NCI-H2171 (cell line): ENCODE data around the gene CHST2.

Source experiments
- DNase-seq: peaks from one replicate; lab custom pipeline; 2025; lab: John Stamatoyannopoulos, UW

CHST2 gene

DNA sequence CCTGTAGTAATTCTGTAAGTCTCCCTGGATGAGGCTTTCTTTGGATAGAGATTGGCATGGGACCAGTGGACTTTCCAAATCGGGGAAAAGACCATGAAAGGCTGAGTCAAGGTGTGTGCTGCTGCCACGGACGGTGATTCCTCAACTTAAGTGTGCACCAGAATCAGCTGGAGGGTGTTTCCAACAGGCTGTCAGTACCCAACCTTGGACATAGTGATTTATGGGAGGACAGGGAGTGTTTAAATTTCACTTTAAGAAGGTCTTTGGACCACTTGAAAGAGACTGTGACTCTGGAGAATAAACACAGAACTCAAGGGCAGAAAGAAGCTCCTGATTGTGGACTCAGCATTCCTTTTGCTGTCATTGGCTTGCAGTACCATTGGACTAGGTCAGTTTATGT, 20.4 kb upstream of the CHST2 start:
- DNase-seq: no peak

DNA sequence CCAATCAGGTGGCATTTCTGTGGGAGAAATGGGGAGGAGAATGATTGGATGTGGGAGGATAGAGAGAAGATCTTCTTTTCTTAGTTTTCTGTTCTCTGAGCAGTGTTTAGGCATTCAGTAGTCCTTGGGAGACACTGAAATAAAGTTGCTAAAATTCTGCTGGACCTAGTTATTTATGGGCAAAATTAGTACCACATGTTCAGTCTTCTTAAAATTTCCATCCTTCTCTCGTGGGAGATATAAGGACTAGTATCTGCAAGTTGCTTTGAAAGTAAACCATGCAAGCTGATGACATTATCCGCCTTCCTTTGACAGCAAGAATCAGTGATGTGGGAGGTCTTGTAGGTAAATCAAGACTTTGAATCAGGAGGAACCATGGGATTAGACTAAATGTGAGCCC, 19.9 kb upstream of the CHST2 start:
- no peak for DNase-seq

DNA sequence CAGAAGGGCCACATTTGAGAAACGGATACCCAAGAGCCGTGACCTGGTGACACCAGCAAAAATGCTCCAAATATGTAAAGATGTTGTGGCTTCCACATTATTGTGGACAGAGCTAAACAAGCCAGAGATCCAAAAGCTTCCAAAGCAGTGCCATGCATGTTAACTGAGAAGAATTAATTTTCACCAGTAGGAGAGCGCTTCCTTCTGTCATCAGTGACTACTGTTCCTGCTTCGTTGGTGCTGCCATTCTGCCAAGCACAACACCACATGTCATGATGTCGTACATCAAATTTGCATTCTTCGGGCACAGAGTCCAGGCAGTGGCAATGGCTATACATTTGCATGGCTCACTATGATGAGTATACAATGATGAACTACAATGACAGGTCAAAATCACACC, 19.1 kb upstream of the CHST2 start:
- no peak for DNase-seq

DNA sequence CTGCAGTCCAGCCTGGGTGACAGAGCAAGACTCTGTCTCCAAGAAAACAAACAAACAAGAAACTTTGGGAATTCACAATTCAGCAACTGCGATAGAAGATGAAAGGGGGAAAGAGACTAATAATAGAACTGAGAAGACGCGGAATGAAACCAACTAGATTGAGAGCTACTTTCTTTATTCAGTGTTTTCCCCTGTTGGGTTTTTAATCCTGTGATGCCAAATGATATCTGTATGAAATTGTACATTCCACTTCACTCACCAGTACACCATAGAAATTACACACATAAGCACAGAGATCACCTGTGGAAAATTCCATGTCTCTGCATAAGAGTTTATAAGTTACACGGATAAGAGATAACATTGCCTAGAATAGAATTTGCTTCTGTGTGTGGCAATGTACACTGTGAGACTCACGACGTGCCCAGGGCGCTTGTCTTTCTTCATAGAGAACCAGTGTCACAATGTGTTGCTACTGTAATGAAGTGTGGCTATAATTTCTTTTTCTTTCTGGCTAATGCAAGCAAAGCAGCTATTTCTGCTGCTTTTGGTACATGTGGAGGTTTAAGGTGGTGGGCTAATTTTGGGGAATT, 17.7 kb upstream of the CHST2 start:
- no peak for DNase-seq

DNA sequence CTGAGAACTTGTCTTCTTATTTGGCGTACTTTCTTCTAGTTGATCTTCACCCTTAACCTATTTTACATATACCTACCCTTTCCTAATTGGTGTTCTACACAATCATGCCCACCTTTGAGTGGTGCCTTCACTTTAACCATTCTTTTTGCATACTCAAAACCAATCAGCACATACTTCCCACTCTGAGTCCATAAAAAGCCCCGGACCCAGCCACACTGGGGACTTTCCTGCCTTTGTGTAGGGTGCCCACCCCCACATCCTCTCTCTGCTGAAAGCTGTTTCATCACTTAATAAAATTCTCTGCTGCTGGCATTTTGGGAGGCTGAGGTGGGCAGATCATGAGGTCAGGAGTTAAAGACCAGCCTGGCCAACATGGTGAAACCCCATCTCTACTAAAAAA, 15.9 kb upstream of the CHST2 start:
- no peak for DNase-seq

DNA sequence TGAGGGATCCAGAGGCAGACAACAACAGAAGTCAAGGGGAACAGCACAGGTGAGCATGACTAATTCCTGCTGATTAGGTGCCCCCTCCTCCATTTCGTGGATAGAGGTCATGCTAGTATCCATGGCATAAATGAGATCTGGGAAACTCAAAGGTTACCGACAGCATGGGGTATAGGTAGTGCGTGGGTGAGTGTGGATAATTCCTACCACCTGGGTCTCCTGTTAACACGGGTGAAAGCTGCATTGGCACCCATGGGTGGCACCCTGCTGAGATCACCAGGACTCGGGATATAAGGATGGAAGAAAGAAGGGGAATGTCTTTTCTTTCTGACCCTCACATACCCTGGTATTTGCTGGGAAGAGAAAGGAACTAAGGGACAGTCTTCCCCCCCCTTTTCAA, 14.4 kb upstream of the CHST2 start:
- no peak for DNase-seq

DNA sequence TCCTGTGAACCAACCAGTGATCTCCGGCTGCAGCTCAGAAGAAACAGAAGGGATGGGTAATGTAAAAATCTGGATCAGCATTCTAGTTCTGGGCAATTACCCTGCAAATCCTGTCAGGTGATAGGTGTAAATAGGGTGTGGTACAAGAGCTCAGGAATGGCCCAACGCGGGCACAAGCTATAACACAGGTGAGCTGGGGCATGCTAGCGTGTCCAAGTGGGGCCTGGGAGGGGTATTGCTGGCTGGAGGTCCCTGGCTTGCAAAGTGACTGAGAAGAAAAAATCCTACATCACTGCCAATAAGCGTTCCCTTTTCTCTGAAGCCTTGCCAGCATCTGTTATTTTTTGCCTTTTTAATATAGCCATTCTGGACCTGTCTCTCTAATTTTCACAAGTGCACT, 9.7 kb upstream of the CHST2 start:
- DNase-seq: no peak

DNA sequence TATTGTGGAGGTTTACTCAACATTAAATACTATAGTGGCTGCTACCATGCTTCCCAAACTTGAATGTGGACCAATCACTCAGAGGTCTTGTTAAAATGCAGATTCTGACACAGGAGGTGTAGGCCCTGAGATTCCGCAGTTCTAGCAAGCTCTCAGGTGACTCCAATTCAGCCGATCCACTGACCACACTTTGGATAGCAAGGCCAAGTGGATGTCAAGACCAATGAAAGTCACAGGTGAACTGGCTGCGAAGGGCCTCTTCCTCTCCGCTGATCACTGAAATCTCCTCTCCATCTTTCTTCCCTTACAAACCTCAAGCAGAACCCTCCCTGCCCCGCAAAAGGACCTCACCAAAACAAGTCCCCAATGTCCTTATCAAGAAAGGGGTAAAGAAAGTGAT, 9.2 kb upstream of the CHST2 start:
- DNase-seq: no peak

DNA sequence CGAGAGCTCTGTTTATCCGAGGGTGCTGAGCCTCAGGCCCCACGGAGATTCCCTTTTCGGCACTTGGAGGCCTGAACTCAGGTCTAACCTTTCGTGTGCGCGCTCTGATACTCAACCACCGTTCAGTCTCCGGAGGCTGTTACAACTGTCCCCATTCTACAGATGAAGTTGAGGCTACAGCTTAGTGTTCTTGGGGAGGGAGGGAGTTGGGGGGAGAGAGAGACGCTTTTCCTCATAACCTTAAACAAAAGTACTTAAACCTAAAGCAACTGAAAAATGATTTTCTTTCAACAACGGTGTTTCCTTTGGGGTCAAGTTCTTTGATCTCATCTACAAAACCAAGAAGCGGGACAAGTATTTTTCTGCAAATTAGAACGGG, 952 bp upstream of the CHST2 start:
- DNase-seq: no peak

DNA sequence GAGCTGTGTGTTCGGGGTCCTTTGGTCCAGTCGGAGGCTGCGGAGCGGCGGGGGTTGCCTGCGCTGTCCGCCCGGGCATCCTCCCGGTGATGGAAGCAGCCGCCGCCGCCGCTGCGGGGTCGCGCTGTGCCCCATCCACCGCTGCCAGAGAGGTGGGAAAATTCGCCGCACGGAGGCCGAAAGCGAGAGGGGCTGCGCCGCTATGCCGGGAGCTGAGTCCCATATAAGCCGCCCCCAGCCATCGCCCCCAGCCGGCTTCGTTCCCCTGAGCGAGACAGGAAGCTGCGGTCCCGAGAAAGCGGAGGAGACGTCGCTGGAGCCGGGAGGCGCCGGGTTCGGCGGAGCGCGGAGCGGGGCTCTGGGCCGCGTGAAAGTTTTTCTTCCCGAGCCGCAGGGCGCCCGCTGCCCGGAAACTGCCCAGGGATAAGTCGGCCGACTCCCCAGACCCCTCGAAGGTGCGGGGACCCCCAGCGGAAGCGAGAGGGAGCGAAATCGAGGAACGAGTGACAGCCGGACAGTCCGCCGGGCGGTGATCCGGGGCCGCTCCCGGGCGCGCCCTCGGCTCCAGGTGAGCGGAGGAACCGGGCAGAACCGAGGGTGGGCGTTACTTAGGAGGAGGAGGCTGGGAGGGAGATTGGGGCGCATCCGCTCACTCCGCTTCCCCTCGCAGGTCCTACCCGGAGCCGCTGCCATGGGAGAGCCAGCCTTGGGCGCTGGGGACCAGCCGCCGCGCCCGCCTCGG, 574 bp downstream of the CHST2 start:
- DNase-seq: no peak

DNA sequence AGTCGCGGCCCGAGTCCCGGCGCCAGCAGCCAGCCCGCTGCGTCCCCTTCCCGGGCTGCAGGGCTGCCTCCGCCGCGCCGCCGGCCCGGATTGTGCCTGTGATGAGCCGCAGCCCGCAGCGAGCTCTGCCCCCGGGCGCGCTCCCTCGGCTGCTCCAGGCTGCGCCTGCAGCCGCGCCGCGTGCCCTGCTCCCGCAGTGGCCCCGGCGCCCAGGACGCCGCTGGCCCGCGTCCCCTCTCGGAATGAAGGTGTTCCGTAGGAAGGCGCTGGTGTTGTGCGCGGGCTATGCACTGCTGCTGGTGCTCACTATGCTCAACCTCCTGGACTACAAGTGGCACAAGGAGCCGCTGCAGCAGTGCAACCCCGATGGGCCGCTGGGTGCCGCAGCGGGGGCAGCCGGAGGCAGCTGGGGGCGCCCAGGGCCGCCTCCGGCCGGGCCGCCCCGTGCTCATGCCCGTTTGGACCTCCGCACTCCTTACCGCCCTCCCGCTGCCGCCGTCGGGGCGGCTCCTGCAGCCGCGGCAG, 1.2 kb downstream of the CHST2 start:
- no peak for DNase-seq

DNA sequence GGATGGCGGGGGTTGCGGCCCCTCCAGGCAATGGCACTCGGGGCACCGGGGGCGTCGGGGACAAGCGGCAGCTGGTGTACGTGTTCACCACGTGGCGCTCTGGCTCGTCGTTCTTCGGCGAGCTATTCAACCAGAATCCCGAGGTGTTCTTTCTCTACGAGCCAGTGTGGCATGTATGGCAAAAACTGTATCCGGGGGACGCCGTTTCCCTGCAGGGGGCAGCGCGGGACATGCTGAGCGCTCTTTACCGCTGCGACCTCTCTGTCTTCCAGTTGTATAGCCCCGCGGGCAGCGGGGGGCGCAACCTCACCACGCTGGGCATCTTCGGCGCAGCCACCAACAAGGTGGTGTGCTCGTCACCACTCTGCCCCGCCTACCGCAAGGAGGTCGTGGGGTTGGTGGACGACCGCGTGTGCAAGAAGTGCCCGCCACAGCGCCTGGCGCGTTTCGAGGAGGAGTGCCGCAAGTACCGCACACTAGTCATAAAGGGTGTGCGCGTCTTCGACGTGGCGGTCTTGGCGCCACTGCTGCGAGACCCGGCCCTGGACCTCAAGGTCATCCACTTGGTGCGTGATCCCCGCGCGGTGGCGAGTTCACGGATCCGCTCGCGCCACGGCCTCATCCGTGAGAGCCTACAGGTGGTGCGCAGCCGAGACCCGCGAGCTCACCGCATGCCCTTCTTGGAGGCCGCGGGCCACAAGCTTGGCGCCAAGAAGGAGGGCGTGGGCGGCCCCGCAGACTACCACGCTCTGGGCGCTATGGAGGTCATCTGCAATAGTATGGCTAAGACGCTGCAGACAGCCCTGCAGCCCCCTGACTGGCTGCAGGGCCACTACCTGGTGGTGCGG, 1.9 kb downstream of the CHST2 start:
- DNase-seq: no peak

DNA sequence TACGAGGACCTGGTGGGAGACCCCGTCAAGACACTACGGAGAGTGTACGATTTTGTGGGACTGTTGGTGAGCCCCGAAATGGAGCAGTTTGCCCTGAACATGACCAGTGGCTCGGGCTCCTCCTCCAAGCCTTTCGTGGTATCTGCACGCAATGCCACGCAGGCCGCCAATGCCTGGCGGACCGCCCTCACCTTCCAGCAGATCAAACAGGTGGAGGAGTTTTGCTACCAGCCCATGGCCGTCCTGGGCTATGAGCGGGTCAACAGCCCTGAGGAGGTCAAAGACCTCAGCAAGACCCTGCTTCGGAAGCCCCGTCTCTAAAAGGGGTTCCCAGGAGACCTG, 2.5 kb downstream of the CHST2 start:
- DNase-seq: no peak

DNA sequence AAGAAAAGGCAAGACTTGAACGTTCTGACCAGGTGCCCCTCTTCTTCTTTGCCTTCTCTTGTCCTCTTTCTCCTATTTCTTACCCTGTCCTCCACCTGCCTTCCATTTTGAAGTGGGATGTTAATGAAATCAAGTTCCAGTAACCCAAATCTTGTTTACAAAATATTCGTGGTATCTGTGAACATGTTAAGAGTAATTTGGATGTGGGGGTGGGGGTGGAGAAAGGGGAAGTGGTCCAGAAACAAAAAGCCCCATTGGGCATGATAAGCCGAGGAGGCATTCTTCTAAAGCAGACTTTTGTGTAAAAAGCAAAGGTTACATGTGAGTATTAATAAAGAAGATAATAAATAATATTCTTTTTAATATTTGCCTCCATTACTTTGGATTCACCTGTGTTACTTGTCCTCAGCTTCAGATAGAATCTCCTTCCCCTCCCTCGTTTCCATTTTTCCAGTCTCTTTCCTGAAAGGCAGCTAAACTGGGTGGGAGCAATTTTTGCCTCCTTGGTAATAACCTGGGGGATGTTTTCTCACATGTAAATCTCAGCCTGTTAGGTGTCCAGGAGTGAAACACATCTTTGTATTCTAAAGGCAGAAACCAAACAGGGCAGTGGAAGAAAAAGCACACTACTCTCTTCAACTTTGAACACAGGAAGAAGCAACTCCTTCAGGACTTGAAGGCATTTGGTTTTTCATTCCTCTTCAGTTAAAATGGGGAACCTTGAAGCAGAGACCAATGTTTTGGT, 3.2 kb downstream of the CHST2 start:
- no peak for DNase-seq

DNA sequence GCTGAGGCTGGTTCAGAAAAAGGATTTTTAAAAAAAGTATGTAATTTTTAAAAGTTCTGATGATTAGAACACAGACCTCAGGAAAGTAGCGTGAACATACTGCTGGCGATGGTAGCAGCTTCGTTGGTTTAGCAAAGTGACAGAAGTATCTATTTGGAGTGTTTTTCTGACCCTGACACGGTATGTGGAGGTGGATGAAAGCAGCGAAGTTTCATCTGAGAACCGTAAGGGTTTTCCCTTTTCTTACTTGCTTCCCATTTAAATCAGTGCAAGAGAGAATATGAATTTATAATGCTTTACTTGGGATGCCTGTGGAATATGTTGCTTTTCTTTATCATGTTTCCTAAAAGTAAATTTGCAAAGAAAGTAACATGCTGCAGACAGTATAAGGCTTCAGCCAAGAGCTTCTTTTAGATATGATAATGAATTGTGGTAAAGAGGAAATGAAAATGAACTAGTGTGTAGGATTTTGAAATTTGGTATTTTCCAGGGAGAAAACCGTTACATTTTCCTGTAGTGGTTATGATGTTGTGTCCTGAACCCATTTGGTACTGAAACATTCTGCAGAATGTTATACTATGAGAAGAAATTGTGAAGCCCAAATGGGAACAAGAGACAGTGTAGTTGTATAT, 3.9 kb downstream of the CHST2 start:
- no peak for DNase-seq

DNA sequence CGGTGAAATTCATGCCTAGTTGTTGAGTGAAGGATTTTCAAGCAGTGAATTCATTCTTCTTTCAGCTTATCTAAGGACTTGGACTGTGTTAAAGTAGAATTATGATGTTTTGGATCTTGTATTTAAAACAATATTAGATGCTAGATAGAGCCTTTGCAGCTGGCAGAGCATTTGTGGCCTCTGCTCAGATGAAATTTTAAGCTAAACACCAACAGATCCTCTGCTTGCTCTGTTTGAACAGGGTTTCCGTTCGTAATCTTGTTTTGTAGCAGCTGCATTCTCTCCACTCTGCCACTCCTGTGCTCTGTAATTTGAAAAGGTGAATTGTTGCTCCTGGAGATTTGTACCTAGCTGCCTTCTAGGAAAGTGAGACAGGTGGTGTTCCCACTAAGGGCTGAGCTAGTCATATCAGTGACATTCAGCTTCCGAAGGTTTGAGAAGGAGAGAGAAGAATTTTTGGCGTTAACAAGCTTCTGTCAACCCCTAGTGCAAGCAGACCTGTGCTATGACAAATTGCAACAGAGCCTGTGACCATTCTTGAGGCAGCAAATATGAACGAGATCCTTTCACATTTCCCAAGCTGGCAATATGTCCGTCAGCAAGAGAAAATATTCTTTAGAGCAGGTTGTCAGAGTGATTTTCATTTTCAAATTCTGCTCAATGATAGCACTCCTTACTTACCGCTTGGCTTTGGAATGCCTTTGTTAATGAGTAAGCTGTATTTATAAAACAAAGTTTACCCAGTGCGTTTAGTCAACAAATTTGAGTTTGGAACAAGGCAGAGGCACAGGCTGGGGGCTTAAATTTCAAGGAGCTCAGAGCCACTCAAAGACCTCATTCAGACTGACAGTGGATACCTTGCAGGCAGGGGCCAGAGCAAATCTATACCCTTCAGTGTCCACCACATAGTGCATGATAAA, 5.3 kb downstream of the CHST2 start:
- DNase-seq: no peak

DNA sequence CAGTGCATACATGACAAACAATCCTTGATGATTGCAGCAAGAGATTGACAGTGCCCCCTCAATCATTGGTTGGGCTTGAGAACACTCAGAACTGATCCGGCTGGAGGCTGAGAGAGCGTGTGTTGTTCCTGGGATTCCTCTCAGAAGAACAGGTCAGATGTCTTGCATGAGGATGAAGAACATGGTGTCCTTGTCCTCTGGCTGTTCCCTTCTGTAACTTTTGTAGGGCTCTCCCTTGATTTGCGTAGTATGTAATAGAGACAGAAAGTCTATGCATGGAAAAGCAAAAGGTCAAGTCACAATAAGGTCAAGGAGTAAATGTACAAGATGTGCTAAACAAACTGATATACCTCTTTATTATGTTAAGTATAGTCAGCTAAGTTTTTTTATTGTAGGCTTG, 8.2 kb downstream of the CHST2 start:
- no peak for DNase-seq

DNA sequence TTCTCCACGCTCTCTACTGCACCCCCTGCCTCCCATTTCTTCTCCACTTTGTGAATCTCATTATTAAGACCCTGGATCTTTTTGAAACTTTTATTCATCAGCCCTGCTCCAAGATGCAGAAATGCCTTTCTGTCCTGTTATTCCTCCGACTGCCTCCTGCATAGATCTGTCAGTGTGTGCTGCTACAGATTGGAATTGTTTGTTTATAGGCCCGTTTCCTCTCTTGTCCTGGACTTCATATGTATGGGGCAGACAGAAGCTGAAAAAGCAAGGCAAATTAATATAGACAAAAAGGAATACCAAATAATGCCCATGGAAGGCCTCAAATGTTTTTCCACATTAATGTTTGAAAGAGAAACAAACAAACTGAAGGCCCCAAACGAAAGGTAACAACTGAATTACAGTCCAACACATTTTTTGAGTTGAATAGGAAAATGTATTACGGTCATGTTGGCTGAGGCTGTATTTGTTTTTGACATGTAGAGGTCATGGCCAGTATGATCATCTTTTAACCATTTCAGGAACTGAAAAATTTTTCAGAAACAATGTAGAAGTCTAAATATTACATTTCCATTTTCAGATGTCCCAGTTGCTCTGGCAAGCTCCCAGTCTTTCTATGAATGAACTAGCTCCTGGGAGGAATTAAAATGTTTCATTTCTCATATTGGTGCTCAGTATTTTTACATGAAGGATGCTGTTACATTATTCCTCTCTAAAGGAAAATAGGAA, 8.8 kb downstream of the CHST2 start:
- DNase-seq: no peak

DNA sequence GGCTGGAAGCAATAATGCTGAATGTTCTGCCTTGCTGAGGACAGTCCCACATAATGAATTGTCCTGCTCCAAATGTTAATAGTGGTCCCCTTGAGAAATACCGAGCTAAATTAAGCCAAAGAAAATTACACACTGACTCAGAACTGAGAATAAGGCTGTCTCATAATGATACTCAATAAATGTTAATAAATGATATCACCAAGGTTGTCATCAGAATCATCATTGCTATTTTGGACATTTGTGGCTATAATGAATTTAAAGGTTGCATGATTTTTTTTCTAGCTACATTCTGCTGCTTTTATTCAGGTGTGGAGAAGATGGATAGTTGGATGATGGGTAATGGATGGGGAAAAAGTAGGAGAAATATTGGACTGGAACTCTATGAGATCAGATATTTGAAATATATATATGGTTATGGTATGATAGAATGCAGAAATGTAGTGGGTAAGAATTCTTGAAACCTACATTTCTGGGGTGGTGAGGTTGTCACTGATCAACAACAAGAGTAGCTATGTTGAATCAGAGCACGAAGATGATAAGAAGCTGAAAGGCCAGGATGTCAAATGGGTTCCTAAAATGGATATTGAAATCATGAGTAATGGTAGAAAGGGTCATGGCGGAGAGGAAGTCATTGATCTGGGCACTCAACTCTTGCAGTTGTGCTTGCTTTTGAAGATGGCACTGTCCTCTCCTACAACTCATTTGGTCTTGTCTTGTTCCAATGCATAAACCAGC, 12.8 kb downstream of the CHST2 start:
- no peak for DNase-seq
